Measurements from ENCODE around the gene LDAH.

LDAH gene

DNA sequence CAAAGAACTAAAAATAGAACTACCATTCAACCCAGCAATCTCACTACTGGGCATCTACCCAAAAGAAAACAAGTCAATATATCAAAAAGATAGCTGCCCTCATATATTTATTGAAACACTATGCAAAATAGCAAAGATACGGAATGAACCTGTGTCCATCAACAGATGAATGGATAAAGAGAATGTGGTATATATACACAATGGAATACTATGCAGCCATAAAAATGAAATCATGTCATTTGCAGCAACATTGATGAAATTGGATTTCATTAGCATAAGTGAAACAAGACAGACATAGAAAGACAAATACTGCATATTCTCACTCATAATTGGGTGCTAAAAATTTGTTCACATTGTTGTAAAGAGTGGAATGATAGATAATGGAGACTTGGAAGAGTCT lies 16.2 kb upstream of the LDAH start:
- no peak overlapping the region for H3K4me3 ChIP-seq (ENCODE audit: low read depth in 1 of 2, low read length in 2 of 2)
- ATAC-seq (ENCODE audit: insufficient read depth, low read depth) (no peak), DNase-seq (no peak)
- H4K20me1 ChIP-seq (ENCODE audit: insufficient read depth, low read length), result no peaks in the 10 kb centered on the region
- no peaks in the 10 kb centered on the region for H3K27me3 ChIP-seq (ENCODE audit: insufficient read depth, low read length, poor library complexity)
- no peak overlapping the region for H3K27ac ChIP-seq (ENCODE audit: low read length)
- no peaks in the 10 kb centered on the region for H3K9me3 ChIP-seq (ENCODE audit: insufficient read depth, low read length, severe bottlenecking)
- H3K9ac ChIP-seq (ENCODE audit: low read depth, low read length), result no peak overlapping the region
- no peaks in the 10 kb centered on the region for H3K79me2 ChIP-seq (ENCODE audit: insufficient read depth, low read length)
- no peak overlapping the region for H3K4me2 ChIP-seq (ENCODE audit: insufficient read depth, low read length)
- no peaks in the 10 kb centered on the region for H3K36me3 ChIP-seq (ENCODE audit: insufficient read depth, low read length)
- no peak overlapping the region for H2AFZ ChIP-seq (ENCODE audit: low read depth, low read length)
- TF ChIP-seq EZH2 (IDR thresholded peaks at IDR 0.05; ENCODE audit: borderline replicate concordance, low read depth, low read length, severe bottlenecking), result no peak
- TF ChIP-seq, protein P1, sequence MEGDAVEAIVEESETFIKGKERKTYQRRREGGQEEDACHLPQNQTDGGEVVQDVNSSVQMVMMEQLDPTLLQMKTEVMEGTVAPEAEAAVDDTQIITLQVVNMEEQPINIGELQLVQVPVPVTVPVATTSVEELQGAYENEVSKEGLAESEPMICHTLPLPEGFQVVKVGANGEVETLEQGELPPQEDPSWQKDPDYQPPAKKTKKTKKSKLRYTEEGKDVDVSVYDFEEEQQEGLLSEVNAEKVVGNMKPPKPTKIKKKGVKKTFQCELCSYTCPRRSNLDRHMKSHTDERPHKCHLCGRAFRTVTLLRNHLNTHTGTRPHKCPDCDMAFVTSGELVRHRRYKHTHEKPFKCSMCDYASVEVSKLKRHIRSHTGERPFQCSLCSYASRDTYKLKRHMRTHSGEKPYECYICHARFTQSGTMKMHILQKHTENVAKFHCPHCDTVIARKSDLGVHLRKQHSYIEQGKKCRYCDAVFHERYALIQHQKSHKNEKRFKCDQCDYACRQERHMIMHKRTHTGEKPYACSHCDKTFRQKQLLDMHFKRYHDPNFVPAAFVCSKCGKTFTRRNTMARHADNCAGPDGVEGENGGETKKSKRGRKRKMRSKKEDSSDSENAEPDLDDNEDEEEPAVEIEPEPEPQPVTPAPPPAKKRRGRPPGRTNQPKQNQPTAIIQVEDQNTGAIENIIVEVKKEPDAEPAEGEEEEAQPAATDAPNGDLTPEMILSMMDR (IDR thresholded peaks at IDR 0.05; ENCODE audit: borderline replicate concordance, extremely low read depth, low read length, poor library complexity, severe bottlenecking), result no peak
- no peaks in the 10 kb centered on the region for H3K4me1 ChIP-seq (ENCODE audit: insufficient read depth, low read length)

DNA sequence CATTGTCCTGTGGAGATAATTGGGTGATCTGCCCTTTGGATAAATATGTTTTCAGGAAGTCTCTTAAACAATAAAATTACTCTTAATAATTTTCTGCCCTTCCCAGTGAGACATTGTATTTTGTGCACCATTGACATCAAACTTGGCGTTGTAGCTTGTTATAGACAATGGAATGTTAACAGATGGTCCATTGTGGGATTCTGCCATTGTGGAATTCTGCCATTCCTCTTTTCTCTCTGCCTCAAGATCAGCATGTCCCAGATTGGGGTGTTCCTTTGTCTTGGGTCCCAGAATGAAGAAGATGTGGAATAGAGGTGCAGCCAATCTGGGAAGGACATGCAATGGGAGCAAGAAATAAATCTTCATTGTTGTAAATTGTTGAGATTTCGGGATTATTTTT lies 15.1 kb upstream of the LDAH start:
- H3K4me2 ChIP-seq (ENCODE audit: insufficient read depth, low read length), result no peak overlapping the region
- DNase-seq (no peak), ATAC-seq (ENCODE audit: insufficient read depth, low read depth) (no peak)
- H3K27ac ChIP-seq (ENCODE audit: low read length), result no peak overlapping the region
- no peak overlapping the region for H3K9ac ChIP-seq (ENCODE audit: low read depth, low read length)
- no peaks in the 10 kb centered on the region for H4K20me1 ChIP-seq (ENCODE audit: insufficient read depth, low read length)
- H3K4me1 ChIP-seq (ENCODE audit: insufficient read depth, low read length), result no peaks in the 10 kb centered on the region
- no peaks in the 10 kb centered on the region for H3K79me2 ChIP-seq (ENCODE audit: insufficient read depth, low read length)
- TF ChIP-seq EZH2 (IDR thresholded peaks at IDR 0.05; ENCODE audit: borderline replicate concordance, low read depth, low read length, severe bottlenecking), result no peak
- TF ChIP-seq, protein P1 (IDR thresholded peaks at IDR 0.05; ENCODE audit: borderline replicate concordance, extremely low read depth, low read length, poor library complexity, severe bottlenecking), result no peak
- no peaks in the 10 kb centered on the region for H3K9me3 ChIP-seq (ENCODE audit: insufficient read depth, low read length, severe bottlenecking)
- H3K36me3 ChIP-seq (ENCODE audit: insufficient read depth, low read length), result no peaks in the 10 kb centered on the region
- no peaks in the 10 kb centered on the region for H3K27me3 ChIP-seq (ENCODE audit: insufficient read depth, low read length, poor library complexity)
- no peak overlapping the region for H2AFZ ChIP-seq (ENCODE audit: low read depth, low read length)
- H3K4me3 ChIP-seq (ENCODE audit: low read depth in 1 of 2, low read length in 2 of 2), result no peak overlapping the region

DNA sequence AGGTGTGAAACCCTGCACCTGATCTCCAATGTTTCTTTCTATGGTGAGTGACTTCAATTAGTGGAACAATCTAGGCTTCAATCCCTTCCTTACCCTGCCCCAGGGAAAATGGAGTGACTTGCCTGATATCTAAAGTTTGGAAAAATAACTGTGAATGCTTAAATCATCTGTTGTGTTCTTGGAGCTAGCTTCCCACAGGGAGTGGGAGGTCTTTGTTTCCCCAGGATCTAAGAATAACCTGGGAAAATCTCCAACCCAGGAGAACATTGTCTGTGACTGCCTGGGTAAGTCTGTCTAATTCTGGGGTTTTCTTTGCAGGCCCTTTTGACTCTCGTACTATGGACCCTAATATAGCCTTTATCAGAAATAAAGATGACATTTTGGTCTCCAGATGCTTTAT lies 13.6 kb upstream of the LDAH start:
- H3K9ac ChIP-seq (ENCODE audit: low read depth, low read length), result no peak overlapping the region
- no peaks in the 10 kb centered on the region for H3K79me2 ChIP-seq (ENCODE audit: insufficient read depth, low read length)
- H3K36me3 ChIP-seq (ENCODE audit: insufficient read depth, low read length), result no peaks in the 10 kb centered on the region
- no peak overlapping the region for H2AFZ ChIP-seq (ENCODE audit: low read depth, low read length)
- no peaks in the 10 kb centered on the region for H3K27me3 ChIP-seq (ENCODE audit: insufficient read depth, low read length, poor library complexity)
- no peak overlapping the region for H3K4me2 ChIP-seq (ENCODE audit: insufficient read depth, low read length)
- H3K27ac ChIP-seq (ENCODE audit: low read length), result no peak overlapping the region
- ATAC-seq (ENCODE audit: insufficient read depth, low read depth) (no peak), DNase-seq (no peak)
- H4K20me1 ChIP-seq (ENCODE audit: insufficient read depth, low read length), result no peaks in the 10 kb centered on the region
- H3K4me1 ChIP-seq (ENCODE audit: insufficient read depth, low read length), result no peaks in the 10 kb centered on the region
- no peak for TF ChIP-seq EZH2 (IDR thresholded peaks at IDR 0.05; ENCODE audit: borderline replicate concordance, low read depth, low read length, severe bottlenecking)
- TF ChIP-seq, protein P1 (IDR thresholded peaks at IDR 0.05; ENCODE audit: borderline replicate concordance, extremely low read depth, low read length, poor library complexity, severe bottlenecking), result no peak
- no peak overlapping the region for H3K4me3 ChIP-seq (ENCODE audit: low read depth in 1 of 2, low read length in 2 of 2)
- no peaks in the 10 kb centered on the region for H3K9me3 ChIP-seq (ENCODE audit: insufficient read depth, low read length, severe bottlenecking)

DNA sequence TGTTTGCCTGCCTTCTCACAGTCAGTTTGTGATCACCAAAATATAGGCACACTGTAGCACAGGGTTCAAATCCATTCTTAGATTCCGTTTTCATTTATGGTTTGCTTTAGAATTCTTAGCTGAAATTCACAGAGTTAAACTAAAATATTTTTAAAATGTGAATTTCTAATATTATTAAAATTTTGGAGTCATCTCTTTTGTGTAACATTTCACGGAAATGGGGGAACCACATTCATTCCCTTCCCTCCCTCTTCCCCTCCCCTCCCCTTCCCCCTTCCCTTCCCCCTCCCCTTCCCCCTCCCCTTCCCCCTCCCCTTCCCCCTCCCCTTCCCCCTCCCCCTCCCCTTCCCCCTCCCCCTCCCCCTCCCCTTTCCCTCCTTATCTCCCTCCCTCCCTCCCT lies 11.4 kb upstream of the LDAH start:
- no peak for ATAC-seq (ENCODE audit: insufficient read depth, low read depth)
- Histone ChIP-seq H3K4me1 (ENCODE audit: insufficient read depth, low read length) (no peaks in the 10 kb centered on the region), H3K9me3 (ENCODE audit: insufficient read depth, low read length, severe bottlenecking) (no peaks in the 10 kb centered on the region), H3K79me2 (ENCODE audit: insufficient read depth, low read length) (no peaks in the 10 kb centered on the region), H3K9ac (ENCODE audit: low read depth, low read length) (no peak overlapping the region), H3K4me3 (ENCODE audit: low read depth in 1 of 2, low read length in 2 of 2) (no peak overlapping the region), H3K36me3 (ENCODE audit: insufficient read depth, low read length) (no peaks in the 10 kb centered on the region), H3K27ac (ENCODE audit: low read length) (no peak overlapping the region), H3K4me2 (ENCODE audit: insufficient read depth, low read length) (no peak overlapping the region), H4K20me1 (ENCODE audit: insufficient read depth, low read length) (no peaks in the 10 kb centered on the region), H2AFZ (ENCODE audit: low read depth, low read length) (no peak overlapping the region), H3K27me3 (ENCODE audit: insufficient read depth, low read length, poor library complexity) (no peaks in the 10 kb centered on the region)
- no peak for TF ChIP-seq EZH2 (IDR thresholded peaks at IDR 0.05; ENCODE audit: borderline replicate concordance, low read depth, low read length, severe bottlenecking)
- TF ChIP-seq, protein P1 (IDR thresholded peaks at IDR 0.05; ENCODE audit: borderline replicate concordance, extremely low read depth, low read length, poor library complexity, severe bottlenecking), result no peak
- no peak for DNase-seq

All from DND-41 (cell line).